PC-9 (cell line): ENCODE data around the gene NPL.

Source experiments
- CTCF ChIP-seq: fragments of 200-600 bp; sonication (generic); conservative IDR thresholded peaks from 2 replicates; pipeline ENCODE4 v1.6.1; 2017; ENCODE audit warnings: mixed run types, antibody characterized with exemption, mild to moderate bottlenecking, moderate library complexity
- EZH2 ChIP-seq: fragments of 200-600 bp; sonication (generic); IDR thresholded peaks from 2 replicates; pipeline ENCODE4 v1.8.0; 2017; ENCODE audit warnings: antibody characterized with exemption, low read depth

GRCh38 chr1:182823220-182823619 lies 33.6 kb downstream of the NPL start:
- TF ChIP-seq CTCF (no peak), EZH2 (no peak)
